Ovary (tissue), 9 donors: ENCODE data around the gene WDR86. TPM values are rescaled to one million over a fixed set of nuclear protein-coding genes. Genes with fewer than 3 reads are reported as not detected.
A peak's percentile ranks its signal among the peaks of the same experiment; 100 is the strongest.

Experiments used
- DNase-seq, 5 donors: peaks; one replicate each; pipeline ENCODE4 v3.0.0-alpha.2; 2019 to 2020
- H3K27ac ChIP-seq, 2 donors: fragments of 200-600 bp; one replicate each; pipeline versions ENCODE4 v1.5.1 to v1.8.0; 2019 to 2022
- H3K27me3 ChIP-seq: fragments of 200-600 bp; one replicate; pipeline ENCODE4 v1.8.0; 2022
- H3K36me3 ChIP-seq: fragments of 200-600 bp; sonication (generic); one replicate; pipeline ENCODE4 v1.5.1; 2019
- H3K4me1 ChIP-seq: one replicate; pipeline ENCODE4 v1.8.1; 2013; ENCODE audit warnings: mild to moderate bottlenecking, moderate library complexity; ENCODE audit not compliant: insufficient read depth
- H3K4me3 ChIP-seq: fragments of 200-600 bp; sonication (generic); one replicate; pipeline ENCODE4 v1.5.1; 2017
- H3K9me3 ChIP-seq, 2 donors: fragments of 200-600 bp in 1 of 2; sonication (generic) in 1 of 2; one replicate each; pipeline versions ENCODE4 v1.5.1 to v1.8.1; 2013 to 2019; ENCODE audit warnings: mild to moderate bottlenecking in 1 of 2, moderate library complexity in 1 of 2
- CTCF ChIP-seq, 3 donors: fragments of 450-650 bp in 2 of 3; fragments of 200-600 bp in 1 of 3; IDR thresholded peaks; one replicate each; pipeline versions ENCODE4 v1.5.1 to v1.8.0; 2016 to 2022; ENCODE audit warnings: antibody characterized with exemption in 3 of 3, mild to moderate bottlenecking in 1 of 3
- EP300 ChIP-seq: sonication (generic); formaldehyde crosslinking; IDR thresholded peaks from one replicate; pipeline ENCODE4 v1.6.1; 2017; ENCODE audit warnings: antibody characterized with exemption
- POLR2A ChIP-seq: fragments of 450-650 bp; IDR thresholded peaks from one replicate; pipeline ENCODE4 v1.6.1; 2017; ENCODE audit warnings: antibody characterized with exemption, mild to moderate bottlenecking, moderate library complexity
- WGBS, 3 donors: extraction: QIAGEN DNeasy Blood & Tissue Kit in 1 of 3; methylation state at CpG; one replicate each; pipeline versions ENCODE4 v1.1.5 to v1.1.7; 2013 to 2017; 5-methylcytosine and 5-hydroxymethylcytosine counted together
- intact Hi-C, 4 donors: fragments of 100-400 bp; cut with DNase I; formaldehyde crosslinking; loops; one replicate each; pipeline versions ENCODE4 v1.11.0 to v1.15.1; 2022 to 2023
- polyA plus RNA-seq, 2 donors: library from polyadenylated mRNA; stranded (reverse); fragments of 200-250 nt in 1 of 2; fragments of 350-450 nt in 1 of 2; fragmentation: Illumina TruSeq in 1 of 2; extraction: RNeasy Lipid Tissue Mini Kit (QIAGEN cat#74804) in 1 of 2; gene quantifications; one replicate each; pipeline ENCODE4 v1.2.3, GENCODE V29; 2013 to 2014
- total RNA-seq, 7 donors: library from RNA; depleted of rRNA in 2 of 7; stranded (reverse); fragments of >200 nt in 2 of 7; fragmentation: NEBNext Ultra II Directional in 3 of 7; extraction: Animal tissue kit (Norgen Biotek cat#: 25700) in 3 of 7; gene quantifications; one replicate each; pipeline versions ENCODE4 v1.1.0 to v1.2.4, GENCODE V29; 2016 to 2023
- donor health status: DM: no; HTN: no; CAD: no; lungs with moderate emphysema.
- donor health status: DM: no; HTN: no; CAD: no.
- donor health status: Bipolar disorder and iron deficiency.
- donor health status: DM: yes; HTN: yes; CAD: no.
- donor health status: DM: no; HTN: no; CAD: no.
- donor health status: DM: yes; HTN: yes; CAD: no.

Gene WDR86
- total and polyA plus RNA-seq, 9 donors: 0.77 to 43.4 (median 11.1) TPM

GRCh38 chr7:151341357-151342101, 68.3 kb downstream of the WDR86 start, which contains the start of gene NUB1:
NUB1 (plus strand) TSS chr7:151341812; CDS start chr7:151345350, 3,538 bp downstream.
- no peaks in the 10 kb centered on the region for H3K9me3 ChIP-seq
- no peaks in the 10 kb centered on the region for H3K27me3 ChIP-seq
- H3K4me1 ChIP-seq: peaks cover 3% of the 10 kb centered on the region
- peak; percentile 60 for TF ChIP-seq POLR2A
- TF ChIP-seq CTCF (IDR thresholded peaks at IDR 0.05): no peak
- DNase-seq: peak; percentile 91 to 98 (median 94)
- H3K36me3 ChIP-seq: no peaks in the 10 kb centered on the region
- WGBS, 3 donors: 1 to 4% (median 1%) methylated on average over 40 to 72 of the region's 72 CpGs
- intact Hi-C loops: no loop called here
- peak within 1 kb of the TSS in 1 of 2 donors; percentile 37 for H3K27ac ChIP-seq
- peak within 1 kb of the TSS; percentile 98 for H3K4me3 ChIP-seq

GRCh38 chr7:151340794-151341356, 69.0 kb downstream of the WDR86 start:
- no peak for DNase-seq
- H3K9me3 ChIP-seq: no peaks in the 10 kb centered on the region
- H3K4me3 ChIP-seq: peak overlapping the region; percentile 98
- 29 to 41% (median 34%) methylated on average over 12 of the region's 12 CpGs for WGBS, 3 donors
- peak overlapping the region in 1 of 2 donors; percentile 36 for H3K27ac ChIP-seq
- peaks cover 3% of the 10 kb centered on the region for H3K4me1 ChIP-seq
- intact Hi-C loops: no loop called here
- no peaks in the 10 kb centered on the region for H3K27me3 ChIP-seq
- TF ChIP-seq POLR2A (no peak), CTCF (IDR thresholded peaks at IDR 0.05) (no peak), EP300 (no peak)
- no peaks in the 10 kb centered on the region for H3K36me3 ChIP-seq

- 69 to 73% (median 72%) methylated on average over 7 of the region's 7 CpGs for WGBS, 3 donors
- peaks cover 3% of the 10 kb centered on the region for H3K4me1 ChIP-seq
- no peak overlapping the region for H3K4me3 ChIP-seq
- no peak for DNase-seq
- H3K27ac ChIP-seq: no peak overlapping the region
- TF ChIP-seq EP300: no peak
- no peak for TF ChIP-seq CTCF (IDR thresholded peaks at IDR 0.05)
- no peak for TF ChIP-seq POLR2A
- H3K9me3 ChIP-seq: no peaks in the 10 kb centered on the region
- no peaks in the 10 kb centered on the region for H3K36me3 ChIP-seq
- H3K27me3 ChIP-seq: no peaks in the 10 kb centered on the region
- intact Hi-C loops: no loop called here
Measured at GRCh38 chr7:151339651-151340382, 70.0 kb downstream of the WDR86 start.

GRCh38 chr7:151338809-151339208, 71.0 kb downstream of the WDR86 start:
- 95 to 98% (median 97%) methylated on average over 3 of the region's 3 CpGs for WGBS, 3 donors
- Histone ChIP-seq H3K4me1 (peaks cover 3% of the 10 kb centered on the region), H3K4me3 (no peak overlapping the region), H3K36me3 (no peaks in the 10 kb centered on the region), H3K27me3 (no peaks in the 10 kb centered on the region), H3K27ac (no peak overlapping the region), H3K9me3 (no peaks in the 10 kb centered on the region)
- intact Hi-C loops: no loop called here
- no peak for DNase-seq
- no peak for TF ChIP-seq EP300
- TF ChIP-seq CTCF (IDR thresholded peaks at IDR 0.05): no peak
- no peak for TF ChIP-seq POLR2A
